Stimulated activated naive CD4-positive, alpha-beta T cell (primary cell): ENCODE data around the gene HVCN1.
A peak's percentile ranks its signal among the peaks of the same experiment; 100 is the strongest.
"Not testable (repeated sequence)": the region's sequence is repeated elsewhere in the genome, so short reads cannot be mapped to it uniquely, and the experiment has no call there.

ENCODE experiments used
- DNase-seq, 6 experiments: peaks; one replicate each; lab custom pipeline; 2025; lab: John Stamatoyannopoulos, UW

HVCN1 gene

GRCh38 chr12:110668480-110669192 is 20.3 kb downstream of the HVCN1 start:
- DNase-seq: no peak

- no peak for DNase-seq
Observed at GRCh38 chr12:110667671-110668070, 21.2 kb downstream of the HVCN1 start.

- no peak for DNase-seq
Observed at GRCh38 chr12:110666892-110667291, 22.0 kb downstream of the HVCN1 start.

GRCh38 chr12:110661337-110661972 is 27.5 kb downstream of the HVCN1 start:
- DNase-seq: no peak

- no peak for DNase-seq
Observed at GRCh38 chr12:110658878-110659277, 30.0 kb downstream of the HVCN1 start.

GRCh38 chr12:110658242-110658641 is 30.7 kb downstream of the HVCN1 start:
- no peak for DNase-seq

- DNase-seq: no peak
Observed at GRCh38 chr12:110657747-110658146, 31.2 kb downstream of the HVCN1 start.

GRCh38 chr12:110656071-110656655 is 32.8 kb downstream of the HVCN1 start:
- DNase-seq: no peak

- not testable (repeated sequence) for DNase-seq
Observed at GRCh38 chr12:110654238-110654637, 34.7 kb downstream of the HVCN1 start.

GRCh38 chr12:110649341-110649847 is 39.5 kb downstream of the HVCN1 start:
- DNase-seq: no peak

- DNase-seq: peak in 4 of 6 experiments; percentile 12 to 46 (median 34)
Observed at GRCh38 chr12:110647631-110648040, 41.3 kb downstream of the HVCN1 start.

- DNase-seq: no peak
Observed at GRCh38 chr12:110641521-110641920, 47.4 kb downstream of the HVCN1 start.

GRCh38 chr12:110640275-110641025 is 48.5 kb downstream of the HVCN1 start:
- no peak for DNase-seq

GRCh38 chr12:110639336-110640141 is 49.4 kb downstream of the HVCN1 start:
- no peak for DNase-seq

GRCh38 chr12:110638796-110639195 is 50.1 kb downstream of the HVCN1 start:
- DNase-seq: no peak

GRCh38 chr12:110637869-110638441 is 51.0 kb downstream of the HVCN1 start:
- no peak for DNase-seq

- no peak for DNase-seq
Observed at GRCh38 chr12:110636516-110636915, 52.4 kb downstream of the HVCN1 start.

- DNase-seq: no peak
Observed at GRCh38 chr12:110635055-110635454, 53.9 kb downstream of the HVCN1 start.

- DNase-seq: no peak
Observed at GRCh38 chr12:110627500-110628195, 61.3 kb downstream of the HVCN1 start.

- DNase-seq: no peak
Observed at GRCh38 chr12:110622582-110622981, 66.3 kb downstream of the HVCN1 start.
